GM23338 (cell line): ENCODE measurements around the gene ZMYND19. TPM values are rescaled to one million over a fixed set of nuclear protein-coding genes. Genes with fewer than 3 reads are reported as not detected.

Source experiments
- EZH2 ChIP-seq: fragments of 200-600 bp; sonication (generic); IDR thresholded peaks from one replicate; pipeline ENCODE4 v1.8.0; 2017; ENCODE audit warnings: antibody characterized with exemption, mild to moderate bottlenecking, low read depth; ENCODE audit not compliant: unreplicated experiment
- JUNB ChIP-seq: IDR thresholded peaks from one replicate; pipeline ENCODE4 v1.6.1; 2016; ENCODE audit warnings: antibody characterized with exemption; ENCODE audit not compliant: unreplicated experiment
- REST ChIP-seq: IDR thresholded peaks from one replicate; pipeline ENCODE4 v1.6.1; 2018; ENCODE audit warnings: antibody characterized with exemption; ENCODE audit not compliant: unreplicated experiment
- ZNF462 ChIP-seq: fragments of 250-450 bp; sonication (Bioruptor Pico); IDR thresholded peaks from 2 replicates; pipeline ENCODE4 v1.5.0; 2020; ENCODE audit warnings: mild to moderate bottlenecking, moderate library complexity
- polyA plus RNA-seq: library from polyadenylated mRNA; unstranded; fragments of >200 nt; fragmentation: Nextera tagmentation; extraction: Ambion mirVana; gene quantifications from 2 replicates; pipeline ENCODE4 v1.2.1, GENCODE V29; 2016
- total RNA-seq: library from RNA; depleted of rRNA; stranded (reverse); fragments of >200 nt; shearing (Covaris generic); gene quantifications from 2 replicates; pipeline ENCODE4 v1.2.3, GENCODE V29; 2014

Gene ZMYND19
- total and polyA plus RNA-seq, 2 experiments from 2014 or later = 25.8 to 58.5 TPM

DNA sequence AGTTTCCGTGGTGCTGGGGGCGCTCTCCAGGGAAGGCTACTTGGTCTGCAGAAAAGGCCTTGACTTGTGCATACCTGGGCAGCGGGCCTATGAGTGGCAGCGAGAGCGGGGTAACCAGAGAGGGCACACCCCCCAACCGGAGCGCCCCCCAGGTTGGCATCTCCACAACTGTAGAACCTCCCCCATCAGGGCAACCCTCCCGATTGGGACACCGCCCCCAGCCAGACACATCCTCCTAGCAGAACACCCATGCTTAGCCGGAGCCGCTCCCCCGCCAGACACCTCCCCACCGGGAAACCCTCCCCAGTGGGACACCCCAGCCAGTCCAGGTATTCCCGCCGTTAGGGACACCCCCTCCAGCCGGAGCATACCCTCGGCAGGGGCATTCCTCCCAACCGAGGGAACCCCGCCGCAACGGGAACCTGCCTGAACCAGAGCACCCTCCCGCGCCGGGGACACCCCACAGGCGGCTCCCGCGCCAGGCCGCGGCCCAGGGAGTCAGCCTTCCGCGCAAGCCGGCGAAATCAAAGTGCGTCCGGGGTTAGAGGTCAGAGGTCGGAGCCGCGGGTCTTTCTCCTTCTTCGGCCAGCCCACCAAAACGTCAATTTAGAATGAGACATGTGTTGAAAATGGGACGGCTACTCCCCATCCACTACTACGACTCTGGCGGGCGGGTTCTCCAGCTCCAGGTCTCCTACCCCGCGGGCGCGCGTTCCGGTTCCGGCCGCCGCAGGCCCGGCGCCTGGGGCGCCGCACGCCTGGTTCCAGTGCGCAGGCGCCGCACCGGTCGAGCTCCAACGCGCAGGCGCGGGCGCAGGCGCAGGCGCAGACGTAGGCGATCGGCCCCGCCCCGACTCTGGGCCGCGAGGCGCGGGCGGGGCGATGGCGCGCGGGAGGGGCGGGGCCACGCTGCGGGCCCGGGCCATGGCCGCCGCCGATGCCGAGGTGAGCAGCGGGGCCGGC is 28.1 kb upstream of the ZMYND19 start, which contains the start of gene EHMT1 (continued):
- TF ChIP-seq ZNF462 = no peak
- no peak for TF ChIP-seq REST
- TF ChIP-seq JUNB = no peak
- no peak for TF ChIP-seq EZH2
